GM12872 (cell line): ENCODE measurements around the gene SMAD3.

Source experiments
- TF ChIP-seq, protein P1 (sequence below): IDR thresholded peaks from 3 replicates; pipeline ENCODE4 v1.5.1; 2011; ENCODE audit warnings: low read depth, mild to moderate bottlenecking, low read length, moderate library complexity; ENCODE audit not compliant: insufficient read depth

Gene SMAD3

DNA sequence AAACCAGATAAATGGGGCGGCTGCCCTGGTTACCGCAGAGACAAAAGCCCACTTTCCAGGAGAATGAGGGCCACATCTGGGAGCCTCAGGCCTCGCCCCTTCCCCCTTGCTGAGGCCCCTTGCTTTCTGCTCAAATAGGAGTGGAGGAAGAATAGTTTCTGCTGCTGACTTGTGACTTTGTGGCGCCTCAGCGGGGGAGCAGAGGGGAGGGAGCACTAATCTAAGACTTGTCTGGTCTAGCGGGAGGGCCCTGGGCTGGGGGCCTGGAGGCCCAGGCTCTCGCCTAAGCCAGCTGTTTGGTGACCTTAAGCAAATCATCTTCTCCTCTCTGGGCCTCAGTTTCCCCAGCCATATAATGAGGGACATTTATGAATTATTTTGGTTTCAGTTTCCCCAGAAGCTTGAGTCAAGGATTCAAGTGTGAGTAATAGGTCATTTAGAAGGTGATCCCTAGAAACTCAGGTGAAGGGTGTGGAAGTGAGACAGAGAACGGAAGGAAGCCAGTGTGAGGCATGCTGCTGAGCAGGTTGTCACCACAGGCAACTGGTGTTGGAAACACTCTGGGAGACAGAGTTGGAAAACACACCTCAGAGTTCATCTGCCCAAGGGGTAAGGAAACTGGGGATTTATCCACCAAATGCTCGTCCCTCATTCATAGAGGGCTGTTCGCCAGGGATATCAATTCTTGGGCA lies 25.9 kb upstream of the SMAD3 start:
- TF ChIP-seq, protein P1, sequence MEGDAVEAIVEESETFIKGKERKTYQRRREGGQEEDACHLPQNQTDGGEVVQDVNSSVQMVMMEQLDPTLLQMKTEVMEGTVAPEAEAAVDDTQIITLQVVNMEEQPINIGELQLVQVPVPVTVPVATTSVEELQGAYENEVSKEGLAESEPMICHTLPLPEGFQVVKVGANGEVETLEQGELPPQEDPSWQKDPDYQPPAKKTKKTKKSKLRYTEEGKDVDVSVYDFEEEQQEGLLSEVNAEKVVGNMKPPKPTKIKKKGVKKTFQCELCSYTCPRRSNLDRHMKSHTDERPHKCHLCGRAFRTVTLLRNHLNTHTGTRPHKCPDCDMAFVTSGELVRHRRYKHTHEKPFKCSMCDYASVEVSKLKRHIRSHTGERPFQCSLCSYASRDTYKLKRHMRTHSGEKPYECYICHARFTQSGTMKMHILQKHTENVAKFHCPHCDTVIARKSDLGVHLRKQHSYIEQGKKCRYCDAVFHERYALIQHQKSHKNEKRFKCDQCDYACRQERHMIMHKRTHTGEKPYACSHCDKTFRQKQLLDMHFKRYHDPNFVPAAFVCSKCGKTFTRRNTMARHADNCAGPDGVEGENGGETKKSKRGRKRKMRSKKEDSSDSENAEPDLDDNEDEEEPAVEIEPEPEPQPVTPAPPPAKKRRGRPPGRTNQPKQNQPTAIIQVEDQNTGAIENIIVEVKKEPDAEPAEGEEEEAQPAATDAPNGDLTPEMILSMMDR: no peak

DNA sequence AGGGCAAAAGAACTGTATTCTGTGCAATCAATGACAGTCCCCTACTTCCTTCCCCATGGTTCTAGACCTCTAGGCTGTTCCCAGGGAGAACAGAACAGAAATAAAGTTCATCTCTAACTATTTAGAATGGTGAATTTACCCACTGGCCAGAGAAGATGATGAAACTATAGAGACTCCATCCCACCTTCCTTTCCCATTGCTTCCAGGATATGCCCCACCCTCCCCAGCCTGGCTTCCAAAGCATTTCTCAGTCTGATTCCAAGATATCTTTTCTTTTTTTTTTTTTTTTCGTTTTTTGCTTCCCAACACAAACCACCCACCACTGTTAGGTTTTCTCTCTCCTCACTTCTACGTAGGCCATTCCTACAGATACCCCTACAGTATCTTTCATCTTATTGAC lies 25.1 kb upstream of the SMAD3 start:
- TF ChIP-seq, protein P1: no peak

DNA sequence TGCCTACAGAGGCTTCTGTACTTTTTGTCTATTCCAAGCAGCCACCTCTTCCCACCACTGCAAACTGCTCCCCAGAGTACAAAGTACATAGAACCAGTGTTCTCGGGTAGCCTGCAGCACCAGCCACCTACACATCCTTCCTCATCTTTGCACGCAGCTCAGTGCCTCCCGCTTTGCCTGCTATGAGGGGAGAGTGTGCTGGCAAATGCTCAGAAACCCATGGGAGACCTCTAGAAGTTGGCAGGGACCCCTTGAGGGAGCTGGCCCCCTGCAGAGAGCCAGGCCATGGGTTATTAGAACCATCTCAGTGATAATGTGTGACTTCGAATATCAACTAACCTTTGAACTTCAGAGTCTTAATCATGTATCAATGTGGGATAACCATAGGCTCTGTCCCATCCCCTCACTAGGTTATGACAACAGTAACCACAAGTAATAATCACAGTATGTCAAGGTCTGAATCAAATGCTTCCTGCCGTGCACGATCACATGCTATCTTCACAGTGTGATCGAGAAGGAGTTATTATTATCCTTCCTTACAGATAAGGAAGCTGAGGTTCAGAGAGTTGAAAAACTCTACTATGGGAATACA lies 22.8 kb upstream of the SMAD3 start:
- TF ChIP-seq, protein P1: no peak

DNA sequence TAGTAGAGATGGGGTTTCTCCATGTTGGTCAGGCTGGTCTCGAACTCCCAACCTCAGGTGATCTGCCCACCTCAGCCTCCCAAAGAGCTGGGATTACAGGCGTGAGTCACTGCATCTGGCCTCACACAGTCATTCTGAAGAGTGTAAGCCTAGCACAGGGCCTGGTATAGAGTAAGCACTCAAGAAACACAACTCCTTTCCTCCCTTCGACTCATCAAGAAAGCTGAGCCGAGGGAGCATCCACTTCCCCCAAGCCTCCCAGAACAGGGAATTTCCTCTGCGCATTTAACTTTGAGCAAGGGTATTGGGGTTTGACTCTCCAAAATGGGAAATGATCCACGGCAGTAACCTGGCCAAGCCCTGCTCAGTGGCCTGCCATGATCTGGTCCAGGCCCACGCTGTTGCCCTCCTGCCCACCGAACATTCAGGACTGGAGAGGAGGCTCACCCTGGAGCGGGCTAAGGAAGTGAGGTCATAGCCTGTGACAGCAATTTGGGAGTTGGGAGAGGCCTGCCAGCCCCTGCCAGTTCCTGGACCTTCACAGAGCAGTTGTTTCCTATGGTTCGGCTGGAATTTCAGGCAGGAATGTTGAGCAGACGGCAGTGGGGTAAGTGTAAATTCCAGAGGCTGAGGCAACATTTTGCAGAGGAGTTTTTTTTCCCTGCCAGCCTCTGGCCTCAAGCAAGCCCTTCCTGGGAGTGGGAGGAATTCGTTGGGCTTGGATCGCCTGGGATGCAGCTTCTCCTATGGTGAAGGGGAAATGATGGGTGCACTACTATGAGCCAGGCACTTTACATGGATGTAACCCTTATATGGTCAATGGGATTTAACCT lies 21.2 kb upstream of the SMAD3 start:
- TF ChIP-seq, protein P1: no peak

DNA sequence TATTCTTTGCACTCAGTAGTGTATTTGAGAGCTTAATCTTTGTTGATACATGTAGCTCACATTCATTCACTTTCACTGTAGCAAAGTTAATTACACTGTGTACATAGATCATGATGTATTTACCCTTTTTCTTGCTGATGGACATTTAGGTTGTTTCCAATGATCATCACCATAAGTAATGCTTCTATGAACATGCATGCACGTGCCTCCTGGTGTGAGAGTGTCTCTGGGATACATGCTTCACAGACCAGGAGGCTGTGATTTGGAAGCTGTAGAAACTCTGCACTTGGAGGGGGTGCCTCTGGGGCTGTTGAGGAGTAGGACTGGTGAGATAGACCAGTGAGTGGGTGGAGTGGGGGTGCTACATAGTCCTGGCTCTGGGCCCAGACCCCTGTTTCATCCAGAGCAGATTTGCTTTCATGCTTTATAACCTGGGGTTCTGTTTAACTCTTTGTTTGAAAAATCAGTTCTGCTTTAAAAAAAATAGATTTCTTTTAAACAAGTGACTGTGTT lies 18.2 kb upstream of the SMAD3 start:
- TF ChIP-seq, protein P1: no peak

DNA sequence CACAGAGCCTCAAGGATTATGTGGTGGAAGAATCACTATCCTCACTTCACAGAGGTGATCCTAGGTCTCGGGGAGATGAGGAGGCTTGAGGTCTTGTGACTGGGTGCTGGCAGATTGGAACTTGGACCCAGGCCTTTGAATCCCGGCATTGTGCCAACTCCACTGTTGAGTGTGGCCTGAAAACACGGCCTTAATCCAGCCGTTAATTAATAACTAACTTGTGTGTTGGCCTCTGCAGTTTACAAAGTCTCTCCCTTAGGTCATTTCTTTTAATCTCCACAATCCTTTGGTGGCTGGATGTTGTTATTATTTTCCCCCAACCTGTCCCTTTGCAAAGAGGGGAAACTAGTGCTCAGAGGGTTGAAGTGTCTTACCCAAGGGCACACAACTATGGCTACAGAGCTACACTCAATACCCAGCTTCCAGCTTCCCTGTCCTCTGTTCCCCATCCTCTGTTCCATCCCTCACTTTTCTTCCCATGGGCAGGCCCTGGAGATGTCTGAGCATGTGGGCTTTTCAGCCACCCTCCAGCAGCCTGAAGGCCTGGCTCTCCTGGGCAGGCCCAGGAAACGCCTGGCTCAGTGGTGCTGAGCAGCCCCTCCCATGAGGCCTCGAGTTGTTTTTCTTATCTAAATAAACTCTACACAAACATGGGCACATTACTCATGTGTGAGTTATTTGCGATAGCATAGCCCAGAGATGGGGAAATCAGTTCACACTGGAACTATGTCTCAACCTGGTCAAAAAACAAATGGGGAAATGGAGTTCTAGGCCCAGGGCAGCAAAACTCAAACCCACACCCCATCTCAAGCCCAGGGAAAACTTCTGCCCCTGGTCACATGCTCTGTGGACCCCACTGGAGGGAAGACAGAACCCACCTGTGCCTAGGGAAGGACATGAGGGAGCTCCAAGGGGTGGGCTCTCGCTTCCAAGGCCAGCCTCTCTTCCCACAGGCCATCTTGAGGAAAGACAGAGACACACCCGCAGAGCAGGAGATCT lies 16.8 kb upstream of the SMAD3 start:
- TF ChIP-seq, protein P1: no peak
